DOHH2 (cell line): ENCODE results near the gene TMEM86A.

Experiments
- H3F3A ChIP-seq: fragments of 200-600 bp; sonication (generic), shearing (Covaris generic); 2 replicates; pipeline ENCODE4 v1.6.0; 2016; ENCODE audit warnings: antibody characterized with exemption, mild to moderate bottlenecking; ENCODE audit not compliant: control insufficient read depth, insufficient read depth
- H3K27ac ChIP-seq: fragments of 200-600 bp; sonication (generic); 2 replicates; pipeline ENCODE4 v1.5.1; 2014; ENCODE audit warnings: low read depth, mild to moderate bottlenecking, low read length, moderate library complexity
- H3K27me3 ChIP-seq: fragments of 200-600 bp; sonication (generic); 2 replicates; pipeline ENCODE4 v1.6.1; 2014; ENCODE audit warnings: mild to moderate bottlenecking, low read length, mixed read lengths; ENCODE audit not compliant: control insufficient read depth
- H3K36me3 ChIP-seq: fragments of 200-600 bp; sonication (generic); 2 replicates; pipeline ENCODE4 v1.6.1; 2014; ENCODE audit warnings: mild to moderate bottlenecking, low read length, moderate library complexity, mixed read lengths; ENCODE audit not compliant: control insufficient read depth
- H3K4me1 ChIP-seq: fragments of 200-600 bp; sonication (generic); 2 replicates; pipeline ENCODE4 v1.6.1; 2014; ENCODE audit warnings: mild to moderate bottlenecking, low read length, mixed read lengths; ENCODE audit not compliant: control insufficient read depth
- H3K4me2 ChIP-seq: fragments of 200-600 bp; sonication (generic); 2 replicates; pipeline ENCODE4 v1.6.0; 2014; ENCODE audit warnings: mild to moderate bottlenecking, low read length, moderate library complexity
- H3K4me3 ChIP-seq: fragments of 200-600 bp; sonication (generic); 2 replicates; pipeline ENCODE4 v1.5.1; 2014; ENCODE audit warnings: mild to moderate bottlenecking, low read length, mixed read lengths
- H3K79me2 ChIP-seq: fragments of 200-600 bp; sonication (generic); 2 replicates; pipeline ENCODE4 v1.6.1; 2014; ENCODE audit warnings: mild to moderate bottlenecking, low read length, mixed read lengths; ENCODE audit not compliant: control insufficient read depth
- H3K9me2 ChIP-seq: fragments of 200-600 bp; sonication (generic); replicated peaks from 2 replicates; pipeline ENCODE4 v1.6.1; 2014; ENCODE audit warnings: mild to moderate bottlenecking, low read length, mixed read lengths; ENCODE audit not compliant: control insufficient read depth
- H3K9me3 ChIP-seq: fragments of 200-600 bp; sonication (generic); 2 replicates; pipeline ENCODE4 v1.6.1; 2014; ENCODE audit warnings: antibody characterized with exemption, low read length, mixed read lengths; ENCODE audit not compliant: control insufficient read depth, insufficient read depth
- H4K20me1 ChIP-seq: fragments of 200-600 bp; sonication (generic); 2 replicates; pipeline ENCODE4 v1.6.0; 2014; ENCODE audit warnings: low read depth, mild to moderate bottlenecking, antibody characterized with exemption, low read length, moderate library complexity; ENCODE audit not compliant: control insufficient read depth, insufficient read depth
- EZH2phosphoT487 ChIP-seq: fragments of 200-600 bp; sonication (generic); IDR thresholded peaks from 2 replicates; pipeline ENCODE4 v1.6.1; 2017; ENCODE audit warnings: borderline replicate concordance, mild to moderate bottlenecking, antibody characterized with exemption, low read length, moderate library complexity, mixed read lengths
- TF ChIP-seq, protein P1 (sequence below): fragments of 200-600 bp; sonication (generic); IDR thresholded peaks from one replicate; pipeline ENCODE4 v1.5.1; 2014; ENCODE audit warnings: antibody characterized with exemption, mild to moderate bottlenecking, low read depth, low read length; ENCODE audit not compliant: poor library complexity, severe bottlenecking

Gene TMEM86A

DNA sequence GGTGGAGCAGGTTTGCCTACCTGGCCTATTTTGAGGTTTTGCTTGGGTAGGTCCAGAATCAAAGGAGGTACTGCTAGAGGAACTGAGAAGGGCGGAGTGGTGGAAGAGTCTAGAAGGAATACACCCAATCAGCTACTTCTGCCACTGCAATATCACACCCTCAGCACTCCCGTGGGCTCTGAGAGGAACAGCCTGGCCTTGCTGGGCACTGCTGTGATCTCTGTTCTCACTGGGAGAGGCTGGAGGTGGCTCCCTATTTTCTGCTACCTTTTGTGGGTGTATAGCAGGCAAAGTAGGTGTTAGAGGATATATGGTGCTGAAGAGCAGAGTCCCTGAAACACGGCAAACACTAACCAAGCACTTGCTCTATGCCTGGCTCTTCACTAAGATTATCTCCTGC is 52.4 kb downstream of the TMEM86A start:
- H3K27ac ChIP-seq = no peak overlapping the region
- H4K20me1 ChIP-seq = no peaks in the 10 kb centered on the region
- TF ChIP-seq EZH2phosphoT487 = no peak
- TF ChIP-seq, protein P1, sequence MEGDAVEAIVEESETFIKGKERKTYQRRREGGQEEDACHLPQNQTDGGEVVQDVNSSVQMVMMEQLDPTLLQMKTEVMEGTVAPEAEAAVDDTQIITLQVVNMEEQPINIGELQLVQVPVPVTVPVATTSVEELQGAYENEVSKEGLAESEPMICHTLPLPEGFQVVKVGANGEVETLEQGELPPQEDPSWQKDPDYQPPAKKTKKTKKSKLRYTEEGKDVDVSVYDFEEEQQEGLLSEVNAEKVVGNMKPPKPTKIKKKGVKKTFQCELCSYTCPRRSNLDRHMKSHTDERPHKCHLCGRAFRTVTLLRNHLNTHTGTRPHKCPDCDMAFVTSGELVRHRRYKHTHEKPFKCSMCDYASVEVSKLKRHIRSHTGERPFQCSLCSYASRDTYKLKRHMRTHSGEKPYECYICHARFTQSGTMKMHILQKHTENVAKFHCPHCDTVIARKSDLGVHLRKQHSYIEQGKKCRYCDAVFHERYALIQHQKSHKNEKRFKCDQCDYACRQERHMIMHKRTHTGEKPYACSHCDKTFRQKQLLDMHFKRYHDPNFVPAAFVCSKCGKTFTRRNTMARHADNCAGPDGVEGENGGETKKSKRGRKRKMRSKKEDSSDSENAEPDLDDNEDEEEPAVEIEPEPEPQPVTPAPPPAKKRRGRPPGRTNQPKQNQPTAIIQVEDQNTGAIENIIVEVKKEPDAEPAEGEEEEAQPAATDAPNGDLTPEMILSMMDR = no peak
- H3K4me2 ChIP-seq = no peak overlapping the region
- no peaks in the 10 kb centered on the region for H3K9me2 ChIP-seq
- H3K9me3 ChIP-seq = no peaks in the 10 kb centered on the region
- H3K36me3 ChIP-seq = no peaks in the 10 kb centered on the region
- no peaks in the 10 kb centered on the region for H3F3A ChIP-seq
- H3K4me1 ChIP-seq = no peaks in the 10 kb centered on the region
- no peaks in the 10 kb centered on the region for H3K79me2 ChIP-seq
- peaks cover 3% of the 10 kb centered on the region; the same call in 1 of the 2 replicates for H3K27me3 ChIP-seq
- H3K4me3 ChIP-seq = no peak overlapping the region

DNA sequence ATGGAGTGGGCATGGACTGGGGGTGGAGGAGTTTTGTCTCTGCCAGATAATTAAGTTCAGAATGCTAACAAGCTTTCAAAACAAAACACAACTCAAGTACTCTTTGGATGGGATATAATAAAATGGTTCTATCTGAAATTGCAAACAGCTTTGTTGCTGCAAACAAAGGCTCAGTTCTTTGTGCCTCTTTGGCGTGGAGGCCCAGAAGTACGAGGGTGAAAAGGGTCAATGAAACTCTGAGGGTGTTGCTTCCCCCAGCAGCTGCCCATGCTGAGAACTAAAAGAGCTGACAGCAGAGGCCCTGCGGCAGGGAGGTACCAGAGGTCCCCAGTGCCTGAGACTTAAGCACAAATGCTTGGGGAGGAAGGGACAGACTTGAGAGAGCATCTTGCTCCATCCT is 53.9 kb downstream of the TMEM86A start:
- Histone ChIP-seq H3K9me2 (no peaks in the 10 kb centered on the region), H3K4me2 (no peak overlapping the region), H3K27ac (no peak overlapping the region), H3K9me3 (no peaks in the 10 kb centered on the region), H3F3A (no peaks in the 10 kb centered on the region), H3K27me3 (peaks cover 5% of the 10 kb centered on the region), H3K79me2 (no peaks in the 10 kb centered on the region), H3K36me3 (no peaks in the 10 kb centered on the region), H3K4me3 (no peak overlapping the region), H3K4me1 (no peaks in the 10 kb centered on the region), H4K20me1 (no peaks in the 10 kb centered on the region)
- TF ChIP-seq, protein P1 = no peak
- no peak for TF ChIP-seq EZH2phosphoT487

DNA sequence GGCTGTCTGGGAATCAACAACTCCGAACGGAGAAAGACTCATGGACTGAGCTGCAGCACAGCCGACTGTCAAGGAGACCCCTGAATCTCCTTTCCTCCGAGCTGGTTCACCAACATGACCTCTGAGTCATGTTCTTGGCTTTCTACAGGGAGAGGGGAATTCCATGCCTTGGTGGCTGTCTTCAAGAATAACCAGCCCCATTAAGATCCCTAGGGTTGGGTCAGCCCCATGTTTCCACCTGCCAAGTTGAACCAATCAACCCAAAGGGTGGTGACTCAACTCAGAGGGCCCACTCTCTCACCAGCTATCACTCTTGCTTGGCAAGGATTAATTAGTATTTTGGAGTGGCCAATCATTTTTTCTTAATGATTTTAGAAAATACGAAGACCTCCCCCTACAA is 55.7 kb downstream of the TMEM86A start:
- Histone ChIP-seq H3K27ac (no peak overlapping the region), H4K20me1 (no peaks in the 10 kb centered on the region), H3K79me2 (no peaks in the 10 kb centered on the region), H3F3A (no peaks in the 10 kb centered on the region), H3K27me3 (peaks cover 7% of the 10 kb centered on the region), H3K36me3 (no peaks in the 10 kb centered on the region), H3K4me2 (no peak overlapping the region), H3K9me2 (no peaks in the 10 kb centered on the region), H3K9me3 (no peaks in the 10 kb centered on the region), H3K4me3 (no peak overlapping the region), H3K4me1 (no peaks in the 10 kb centered on the region)
- no peak for TF ChIP-seq EZH2phosphoT487
- TF ChIP-seq, protein P1 = no peak
